Measurements from ENCODE around the gene CDH13.

CDH13 gene

DNA sequence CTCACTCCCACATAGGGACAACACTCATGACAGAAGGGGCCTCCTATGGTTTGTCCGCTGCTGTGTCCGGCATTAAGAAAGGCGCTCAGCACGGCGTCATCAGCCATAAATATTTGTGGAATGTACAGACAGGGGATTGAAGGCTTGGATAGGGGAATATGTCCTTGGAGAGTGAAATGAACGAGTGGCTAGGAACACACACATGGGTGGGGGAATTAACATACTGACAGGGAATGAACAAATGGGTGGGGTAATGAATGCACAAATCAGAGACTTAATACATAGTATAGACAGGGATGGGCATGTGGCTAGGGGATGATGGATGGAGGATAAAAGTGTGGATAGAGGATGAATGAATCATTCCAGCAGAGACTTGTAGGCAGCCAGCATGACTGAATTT is 1027.0 kb downstream of the CDH13 start:
- Histone ChIP-seq H2AK5ac (ENCODE audit: low read length) (no peak overlapping the region), H2BK120ac (ENCODE audit: insufficient read depth, low read length, poor library complexity) (no peak overlapping the region), H4K91ac (ENCODE audit: low read depth, low read length) (no peak overlapping the region), H3K4me1 (ENCODE audit: control insufficient read depth in 1 of 2, insufficient read depth in 2 of 2, low read length in 2 of 2) (peaks cover 0 to 2% of the 10 kb centered on the region in 2 experiments), H2BK12ac (ENCODE audit: low read length) (no peak overlapping the region), H3K23ac (ENCODE audit: low read length) (no peak overlapping the region), H3K9me3 (ENCODE audit: insufficient read depth, low read depth, low read length) (peaks cover 5% of the 10 kb centered on the region), H3K79me1 (ENCODE audit: low read length) (no peaks in the 10 kb centered on the region), H2BK5ac (ENCODE audit: low read depth, low read length, poor library complexity) (no peak overlapping the region), H3K18ac (ENCODE audit: low read length) (no peak overlapping the region), H2AFZ (ENCODE audit: insufficient read depth, low read length, poor library complexity) (no peak overlapping the region), H3K4me2 (ENCODE audit: low read length) (no peak overlapping the region), H3K4ac (ENCODE audit: low read depth, low read length) (no peak overlapping the region), H4K8ac (ENCODE audit: low read depth, low read length) (no peak overlapping the region), H3K27me3 (ENCODE audit: insufficient read depth, low read length) (no peaks in the 10 kb centered on the region), H3K9ac (ENCODE audit: low read length) (no peak overlapping the region), H3K79me2 (ENCODE audit: control insufficient read depth, insufficient read depth, low read length, poor library complexity) (no peaks in the 10 kb centered on the region), H3K36me3 (ENCODE audit: control insufficient read depth in 1 of 2, insufficient read depth in 2 of 2, low read length in 2 of 2) (no peaks in the 10 kb centered on the region), H3K27ac (ENCODE audit: low read depth, low read length) (no peak overlapping the region), H4K12ac (ENCODE audit: low read depth, low read length) (no peak overlapping the region), H3K4me3 (ENCODE audit: low read depth, low read length) (no peak overlapping the region), H3K14ac (ENCODE audit: low read length) (no peak overlapping the region)
- WGBS (ENCODE audit: extremely low coverage, insufficient coverage, insufficient read length) = no CpG with 5 or more reads among the region's 6 CpGs
- no peak for DNase-seq

DNA sequence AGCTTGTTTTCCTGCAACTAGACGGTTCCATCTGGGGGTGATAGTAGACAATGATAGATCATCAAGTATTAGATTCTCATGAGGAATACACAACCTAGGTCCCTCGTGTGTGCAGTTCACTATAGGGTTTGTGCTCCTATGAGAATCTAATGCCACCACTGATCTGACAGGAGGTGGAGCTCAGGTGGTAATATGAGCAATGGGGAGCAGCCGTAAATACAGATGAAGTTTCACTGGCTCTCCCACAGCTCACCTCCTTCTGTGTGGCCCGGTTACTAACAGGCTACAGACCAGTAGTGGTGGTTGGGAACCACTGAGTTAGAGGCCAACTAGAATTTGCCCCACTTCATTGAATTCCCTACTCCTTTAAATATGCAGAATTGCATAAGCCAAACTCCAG is 1033.5 kb downstream of the CDH13 start:
- H2AK5ac ChIP-seq (ENCODE audit: low read length) = no peak overlapping the region
- WGBS (ENCODE audit: extremely low coverage, insufficient coverage, insufficient read length) = no CpG with 5 or more reads among the region's 4 CpGs
- no peak overlapping the region for H4K12ac ChIP-seq (ENCODE audit: low read depth, low read length)
- H2BK12ac ChIP-seq (ENCODE audit: low read length) = no peak overlapping the region
- H3K18ac ChIP-seq (ENCODE audit: low read length) = no peak overlapping the region
- peaks cover 9% of the 10 kb centered on the region for H3K9me3 ChIP-seq (ENCODE audit: insufficient read depth, low read depth, low read length)
- H2BK5ac ChIP-seq (ENCODE audit: low read depth, low read length, poor library complexity) = no peak overlapping the region
- no peaks in the 10 kb centered on the region for H3K4me1 ChIP-seq (ENCODE audit: control insufficient read depth in 1 of 2, insufficient read depth in 2 of 2, low read length in 2 of 2)
- no peak overlapping the region for H2AFZ ChIP-seq (ENCODE audit: insufficient read depth, low read length, poor library complexity)
- no peak overlapping the region for H3K4ac ChIP-seq (ENCODE audit: low read depth, low read length)
- H3K79me2 ChIP-seq (ENCODE audit: control insufficient read depth, insufficient read depth, low read length, poor library complexity) = no peaks in the 10 kb centered on the region
- H3K27ac ChIP-seq (ENCODE audit: low read depth, low read length) = no peak overlapping the region
- no peak overlapping the region for H3K4me2 ChIP-seq (ENCODE audit: low read length)
- no peak overlapping the region for H3K14ac ChIP-seq (ENCODE audit: low read length)
- no peak overlapping the region for H4K91ac ChIP-seq (ENCODE audit: low read depth, low read length)
- H3K9ac ChIP-seq (ENCODE audit: low read length) = no peak overlapping the region
- no peak overlapping the region for H3K4me3 ChIP-seq (ENCODE audit: low read depth, low read length)
- no peak overlapping the region for H2BK120ac ChIP-seq (ENCODE audit: insufficient read depth, low read length, poor library complexity)
- H3K79me1 ChIP-seq (ENCODE audit: low read length) = no peaks in the 10 kb centered on the region
- DNase-seq = no peak
- no peak overlapping the region for H4K8ac ChIP-seq (ENCODE audit: low read depth, low read length)
- H3K23ac ChIP-seq (ENCODE audit: low read length) = no peak overlapping the region
- no peaks in the 10 kb centered on the region for H3K36me3 ChIP-seq (ENCODE audit: control insufficient read depth in 1 of 2, insufficient read depth in 2 of 2, low read length in 2 of 2)
- H3K27me3 ChIP-seq (ENCODE audit: insufficient read depth, low read length) = no peaks in the 10 kb centered on the region

DNA sequence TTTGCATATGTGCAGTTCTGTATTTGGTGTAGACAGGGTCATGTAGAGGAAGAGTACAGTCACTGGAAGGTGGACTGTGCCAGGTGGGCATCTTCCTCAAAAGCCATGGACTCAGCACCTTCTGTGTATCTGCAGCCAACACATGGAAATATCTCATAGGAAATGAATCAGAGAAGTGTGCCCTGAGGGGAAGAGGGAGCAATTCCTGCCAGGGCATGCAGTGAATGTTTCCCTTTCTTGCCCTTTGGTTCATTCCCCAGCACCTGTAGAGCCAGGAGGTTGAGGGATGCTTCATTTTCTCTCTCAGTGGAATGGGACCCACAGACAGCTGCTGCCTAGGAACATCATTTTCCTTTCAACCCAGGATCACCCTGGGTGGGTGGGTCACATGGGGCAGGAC is 1034.9 kb downstream of the CDH13 start:
- no peaks in the 10 kb centered on the region for H3K79me2 ChIP-seq (ENCODE audit: control insufficient read depth, insufficient read depth, low read length, poor library complexity)
- no peaks in the 10 kb centered on the region for H3K36me3 ChIP-seq (ENCODE audit: control insufficient read depth in 1 of 2, insufficient read depth in 2 of 2, low read length in 2 of 2)
- no peaks in the 10 kb centered on the region for H3K79me1 ChIP-seq (ENCODE audit: low read length)
- H2BK12ac ChIP-seq (ENCODE audit: low read length) = no peak overlapping the region
- H3K9ac ChIP-seq (ENCODE audit: low read length) = no peak overlapping the region
- no peak overlapping the region for H2AK5ac ChIP-seq (ENCODE audit: low read length)
- no peak overlapping the region for H2AFZ ChIP-seq (ENCODE audit: insufficient read depth, low read length, poor library complexity)
- H3K4me1 ChIP-seq (ENCODE audit: control insufficient read depth in 1 of 2, insufficient read depth in 2 of 2, low read length in 2 of 2) = no peaks in the 10 kb centered on the region
- H3K4ac ChIP-seq (ENCODE audit: low read depth, low read length) = no peak overlapping the region
- H4K91ac ChIP-seq (ENCODE audit: low read depth, low read length) = no peak overlapping the region
- no peaks in the 10 kb centered on the region for H3K27me3 ChIP-seq (ENCODE audit: insufficient read depth, low read length)
- DNase-seq = no peak
- no peak overlapping the region for H3K18ac ChIP-seq (ENCODE audit: low read length)
- H4K8ac ChIP-seq (ENCODE audit: low read depth, low read length) = no peak overlapping the region
- H3K4me2 ChIP-seq (ENCODE audit: low read length) = no peak overlapping the region
- H3K9me3 ChIP-seq (ENCODE audit: insufficient read depth, low read depth, low read length) = peaks cover 9% of the 10 kb centered on the region
- H4K12ac ChIP-seq (ENCODE audit: low read depth, low read length) = no peak overlapping the region
- no peak overlapping the region for H3K27ac ChIP-seq (ENCODE audit: low read depth, low read length)
- H3K4me3 ChIP-seq (ENCODE audit: low read depth, low read length) = no peak overlapping the region
- H2BK5ac ChIP-seq (ENCODE audit: low read depth, low read length, poor library complexity) = no peak overlapping the region
- H3K23ac ChIP-seq (ENCODE audit: low read length) = no peak overlapping the region
- no peak overlapping the region for H2BK120ac ChIP-seq (ENCODE audit: insufficient read depth, low read length, poor library complexity)
- no peak overlapping the region for H3K14ac ChIP-seq (ENCODE audit: low read length)

DNA sequence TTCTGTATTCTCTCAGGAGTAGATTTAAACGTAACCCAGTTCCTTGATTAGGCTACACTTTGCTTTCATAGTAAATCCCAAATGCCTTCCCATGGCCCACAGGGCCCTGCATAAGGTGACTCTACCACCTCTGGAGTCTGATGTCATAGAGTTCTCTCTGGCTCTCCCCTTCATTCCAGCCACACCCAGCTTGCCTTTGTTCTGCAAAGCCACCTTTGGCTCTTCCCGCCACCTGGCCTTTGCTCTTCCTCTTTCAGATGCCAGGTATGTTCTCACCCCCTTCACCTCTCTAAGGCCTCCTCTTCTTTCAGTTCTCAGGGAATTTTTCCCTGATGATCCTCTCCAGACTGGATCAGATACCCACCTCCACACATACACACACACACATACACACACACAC is 1039.7 kb downstream of the CDH13 start:
- Histone ChIP-seq H4K91ac (ENCODE audit: low read depth, low read length) (no peak overlapping the region), H4K12ac (ENCODE audit: low read depth, low read length) (no peak overlapping the region), H2AFZ (ENCODE audit: insufficient read depth, low read length, poor library complexity) (no peak overlapping the region), H4K8ac (ENCODE audit: low read depth, low read length) (no peak overlapping the region), H3K79me1 (ENCODE audit: low read length) (no peaks in the 10 kb centered on the region), H3K27me3 (ENCODE audit: insufficient read depth, low read length) (no peaks in the 10 kb centered on the region), H3K23ac (ENCODE audit: low read length) (no peak overlapping the region), H2BK12ac (ENCODE audit: low read length) (no peak overlapping the region), H3K4ac (ENCODE audit: low read depth, low read length) (no peak overlapping the region), H3K27ac (ENCODE audit: low read depth, low read length) (no peak overlapping the region), H3K9me3 (ENCODE audit: insufficient read depth, low read depth, low read length) (peaks cover 7% of the 10 kb centered on the region), H2BK5ac (ENCODE audit: low read depth, low read length, poor library complexity) (no peak overlapping the region), H3K36me3 (ENCODE audit: control insufficient read depth in 1 of 2, insufficient read depth in 2 of 2, low read length in 2 of 2) (no peaks in the 10 kb centered on the region), H3K4me1 (ENCODE audit: control insufficient read depth in 1 of 2, insufficient read depth in 2 of 2, low read length in 2 of 2) (no peaks in the 10 kb centered on the region), H2AK5ac (ENCODE audit: low read length) (no peak overlapping the region), H3K18ac (ENCODE audit: low read length) (no peak overlapping the region), H2BK120ac (ENCODE audit: insufficient read depth, low read length, poor library complexity) (no peak overlapping the region), H3K9ac (ENCODE audit: low read length) (no peak overlapping the region), H3K4me2 (ENCODE audit: low read length) (no peak overlapping the region), H3K79me2 (ENCODE audit: control insufficient read depth, insufficient read depth, low read length, poor library complexity) (no peaks in the 10 kb centered on the region), H3K14ac (ENCODE audit: low read length) (no peak overlapping the region), H3K4me3 (ENCODE audit: low read depth, low read length) (no peak overlapping the region)
- DNase-seq = no peak
- WGBS (ENCODE audit: extremely low coverage, insufficient coverage, insufficient read length) = no CpG with 5 or more reads among the region's 2 CpGs

DNA sequence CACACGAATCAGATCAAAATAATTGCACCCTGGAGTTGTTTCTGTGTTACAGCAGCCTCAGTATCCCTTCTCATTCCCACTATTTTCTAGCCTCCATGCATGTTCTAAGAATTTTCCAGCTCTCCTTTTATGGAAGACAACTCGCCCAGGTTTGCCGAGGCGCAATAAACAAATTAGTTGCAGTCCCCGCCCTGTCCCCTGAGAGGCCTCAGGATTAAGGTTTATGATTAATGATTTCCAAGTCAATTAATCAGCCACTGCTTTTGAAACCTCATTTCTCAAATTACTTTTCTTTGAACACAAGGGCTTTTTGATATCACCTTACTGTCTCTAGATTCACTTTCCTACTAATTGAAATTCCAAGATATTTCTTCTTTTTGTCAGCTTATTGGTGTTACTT is 1042.7 kb downstream of the CDH13 start:
- Histone ChIP-seq H2BK12ac (ENCODE audit: low read length) (no peak overlapping the region), H3K4me2 (ENCODE audit: low read length) (no peak overlapping the region), H3K4me1 (ENCODE audit: control insufficient read depth in 1 of 2, insufficient read depth in 2 of 2, low read length in 2 of 2) (no peaks in the 10 kb centered on the region), H4K91ac (ENCODE audit: low read depth, low read length) (no peak overlapping the region), H3K27me3 (ENCODE audit: insufficient read depth, low read length) (no peaks in the 10 kb centered on the region), H3K23ac (ENCODE audit: low read length) (no peak overlapping the region), H3K79me1 (ENCODE audit: low read length) (no peaks in the 10 kb centered on the region), H3K14ac (ENCODE audit: low read length) (no peak overlapping the region), H3K36me3 (ENCODE audit: control insufficient read depth in 1 of 2, insufficient read depth in 2 of 2, low read length in 2 of 2) (no peaks in the 10 kb centered on the region), H3K27ac (ENCODE audit: low read depth, low read length) (no peak overlapping the region), H4K12ac (ENCODE audit: low read depth, low read length) (no peak overlapping the region), H2BK120ac (ENCODE audit: insufficient read depth, low read length, poor library complexity) (no peak overlapping the region), H2BK5ac (ENCODE audit: low read depth, low read length, poor library complexity) (no peak overlapping the region), H3K9ac (ENCODE audit: low read length) (no peak overlapping the region), H4K8ac (ENCODE audit: low read depth, low read length) (no peak overlapping the region), H3K18ac (ENCODE audit: low read length) (no peak overlapping the region), H2AK5ac (ENCODE audit: low read length) (no peak overlapping the region), H2AFZ (ENCODE audit: insufficient read depth, low read length, poor library complexity) (no peak overlapping the region), H3K79me2 (ENCODE audit: control insufficient read depth, insufficient read depth, low read length, poor library complexity) (no peaks in the 10 kb centered on the region), H3K4ac (ENCODE audit: low read depth, low read length) (no peak overlapping the region), H3K9me3 (ENCODE audit: insufficient read depth, low read depth, low read length) (peaks cover 12% of the 10 kb centered on the region), H3K4me3 (ENCODE audit: low read depth, low read length) (no peak overlapping the region)
- DNase-seq = no peak
- WGBS (ENCODE audit: extremely low coverage, insufficient coverage, insufficient read length) = no CpG with 5 or more reads among the region's 5 CpGs

All from trophoblast cell (in vitro differentiated cells and primary cell).